Type B pancreatic cell (in vitro differentiated cells): ENCODE measurements around the gene KLF6. TPM values are rescaled to one million over a fixed set of nuclear protein-coding genes. Genes with fewer than 3 reads are reported as not detected.

Source experiments
- DNase-seq: peaks from one replicate; pipeline ENCODE4 v3.0.0; 2021; ENCODE audit warnings: mixed read lengths; ENCODE audit not compliant: unreplicated experiment; ENCODE audit errors: extremely low spot score
- H3K27ac Mint-ChIP-seq: 2 replicates; pipeline ENCODE4 v1.8.0; 2021; ENCODE audit warnings: mild to moderate bottlenecking, mixed read lengths
- H3K27me3 Mint-ChIP-seq: 2 replicates; pipeline ENCODE4 v1.8.0; 2021; ENCODE audit warnings: mixed read lengths
- H3K36me3 Mint-ChIP-seq: 2 replicates; pipeline ENCODE4 v1.8.0; 2021; ENCODE audit warnings: mixed read lengths
- H3K4me1 Mint-ChIP-seq: one replicate; pipeline ENCODE4 v1.8.0; 2021; ENCODE audit warnings: mixed read lengths; ENCODE audit not compliant: unreplicated experiment
- H3K4me3 Mint-ChIP-seq: 2 replicates; pipeline ENCODE4 v1.8.0; 2021; ENCODE audit warnings: mild to moderate bottlenecking, mixed read lengths
- H3K9me3 Mint-ChIP-seq: 2 replicates; pipeline ENCODE4 v1.8.0; 2021; ENCODE audit warnings: mixed read lengths
- long read RNA-seq: library from polyadenylated mRNA; unstranded; transcript quantifications from one replicate; pipeline ENCODE4 v2.0.0, GENCODE V29; 2020
- total RNA-seq: library from RNA; stranded (reverse); gene quantifications from 2 replicates; pipeline ENCODE4 v1.2.1, GENCODE V29; 2021; ENCODE audit warnings: low replicate concordance
- TF ChIP-seq, protein P1 (sequence below): fragments of 200-600 bp; sonication (generic); conservative IDR thresholded peaks from 2 replicates; pipeline ENCODE4 v1.5.0; 2021; ENCODE audit warnings: antibody characterized with exemption, mild to moderate bottlenecking

Gene KLF6
- total RNA-seq = 117 and 269 TPM in 2 replicates
- long read RNA-seq, full-length matches to known transcripts = 428 of 547 reads
- long read RNA-seq, partial matches to known transcripts = 35 of 547 reads
- long read RNA-seq, other reads (novel, unspliced or antisense) = 84 of 547 reads

DNA sequence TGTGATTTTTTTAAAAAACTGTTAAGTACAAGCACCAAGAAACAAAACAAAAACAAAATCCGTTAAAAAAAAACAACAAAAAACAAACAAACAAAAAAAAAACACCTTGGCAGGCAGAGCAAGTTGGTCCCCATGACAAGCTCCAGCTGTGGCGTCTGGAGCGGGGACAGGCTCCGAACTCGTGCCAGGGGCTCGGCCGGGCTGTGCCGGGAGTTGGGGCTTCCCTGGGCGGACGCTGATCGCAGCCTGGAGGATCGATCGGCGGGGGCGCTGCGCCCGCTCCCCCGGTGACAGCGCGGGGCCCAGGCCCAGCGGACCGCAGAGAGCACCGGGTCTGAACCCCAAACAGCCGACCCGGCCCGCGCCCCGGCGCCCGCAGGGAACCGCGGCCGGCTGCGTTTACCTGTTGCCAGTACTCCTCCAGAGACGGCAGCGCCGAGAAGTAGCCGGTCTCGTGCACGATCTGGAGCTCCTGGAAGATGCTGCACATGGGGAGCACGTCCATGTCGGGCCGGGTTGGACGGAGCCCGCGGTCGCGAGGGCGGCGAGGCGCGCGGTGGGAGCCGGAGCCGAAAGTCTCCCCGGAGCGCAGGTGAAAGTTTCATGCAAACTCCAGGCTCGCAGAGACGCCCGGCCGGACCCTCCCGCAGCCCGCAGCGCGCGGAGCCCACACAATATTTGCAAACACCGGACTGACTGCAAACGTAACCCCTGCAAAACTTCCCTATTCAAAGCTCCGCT, at the start of gene KLF6:
Gene KLF6 (minus strand): TSS at position 700 of the 741 bp plus-strand sequence. CDS start 195 bp downstream, at position 505.
- DNase-seq = no peak
- H3K4me1 Mint-ChIP-seq = peaks cover 36% of the 10 kb centered on the region
- peak within 1 kb of the TSS; percentile 96 for H3K4me3 Mint-ChIP-seq
- peaks cover 7% of the 10 kb centered on the region for H3K27me3 Mint-ChIP-seq
- TF ChIP-seq, protein P1, sequence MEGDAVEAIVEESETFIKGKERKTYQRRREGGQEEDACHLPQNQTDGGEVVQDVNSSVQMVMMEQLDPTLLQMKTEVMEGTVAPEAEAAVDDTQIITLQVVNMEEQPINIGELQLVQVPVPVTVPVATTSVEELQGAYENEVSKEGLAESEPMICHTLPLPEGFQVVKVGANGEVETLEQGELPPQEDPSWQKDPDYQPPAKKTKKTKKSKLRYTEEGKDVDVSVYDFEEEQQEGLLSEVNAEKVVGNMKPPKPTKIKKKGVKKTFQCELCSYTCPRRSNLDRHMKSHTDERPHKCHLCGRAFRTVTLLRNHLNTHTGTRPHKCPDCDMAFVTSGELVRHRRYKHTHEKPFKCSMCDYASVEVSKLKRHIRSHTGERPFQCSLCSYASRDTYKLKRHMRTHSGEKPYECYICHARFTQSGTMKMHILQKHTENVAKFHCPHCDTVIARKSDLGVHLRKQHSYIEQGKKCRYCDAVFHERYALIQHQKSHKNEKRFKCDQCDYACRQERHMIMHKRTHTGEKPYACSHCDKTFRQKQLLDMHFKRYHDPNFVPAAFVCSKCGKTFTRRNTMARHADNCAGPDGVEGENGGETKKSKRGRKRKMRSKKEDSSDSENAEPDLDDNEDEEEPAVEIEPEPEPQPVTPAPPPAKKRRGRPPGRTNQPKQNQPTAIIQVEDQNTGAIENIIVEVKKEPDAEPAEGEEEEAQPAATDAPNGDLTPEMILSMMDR = peak; percentile 16
- H3K9me3 Mint-ChIP-seq = no peaks in the 10 kb centered on the region
- H3K36me3 Mint-ChIP-seq = peaks cover 44% of the 10 kb centered on the region
- H3K27ac Mint-ChIP-seq = peak within 1 kb of the TSS; percentile 99

DNA sequence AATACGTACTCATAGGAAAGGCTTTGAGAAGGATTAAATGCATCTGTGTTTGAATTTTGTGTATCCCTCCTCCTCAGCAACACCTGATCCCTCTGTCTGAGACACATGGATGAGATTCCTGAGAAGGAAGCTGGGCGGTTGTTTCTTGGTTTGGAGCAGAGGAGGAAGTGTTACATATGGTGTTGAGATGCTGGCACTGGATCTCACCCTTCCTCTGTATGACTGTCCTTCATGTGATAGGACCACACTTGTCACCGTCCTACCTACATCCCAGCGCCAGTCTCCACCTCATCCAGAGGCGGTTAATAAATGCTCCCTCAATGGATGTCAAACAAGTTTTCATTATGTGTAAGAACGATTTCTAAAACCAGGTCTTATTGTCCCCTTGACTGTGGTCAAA, 49.4 kb upstream of the KLF6 start:
- Mint-ChIP-seq H3K27ac (no peak overlapping the region), H3K27me3 (no peaks in the 10 kb centered on the region), H3K4me3 (no peak overlapping the region), H3K9me3 (no peaks in the 10 kb centered on the region), H3K4me1 (peaks cover 21% of the 10 kb centered on the region), H3K36me3 (no peaks in the 10 kb centered on the region)
- no peak for DNase-seq
- TF ChIP-seq, protein P1 = no peak

DNA sequence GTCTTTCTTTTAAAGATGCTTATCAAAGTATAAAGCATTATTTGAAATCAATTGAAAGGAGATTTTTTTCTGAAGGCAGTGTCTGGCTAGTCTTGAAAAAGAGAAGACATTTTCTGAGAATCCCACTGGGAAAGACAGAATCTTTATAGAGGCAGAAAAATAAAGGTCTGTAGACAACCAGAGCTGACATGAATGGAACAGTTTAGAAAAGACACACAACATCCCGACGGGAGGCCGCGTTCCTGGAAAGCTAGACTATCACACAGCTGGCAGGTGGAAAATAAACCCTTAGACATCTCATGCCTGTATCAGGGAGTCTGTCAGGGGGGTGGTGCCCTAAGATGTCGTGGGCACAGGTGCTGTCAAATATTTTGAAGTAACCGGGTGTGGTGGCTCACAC, 48.0 kb upstream of the KLF6 start:
- no peak for DNase-seq
- H3K36me3 Mint-ChIP-seq = no peaks in the 10 kb centered on the region
- H3K27me3 Mint-ChIP-seq = no peaks in the 10 kb centered on the region
- TF ChIP-seq, protein P1 = no peak
- H3K27ac Mint-ChIP-seq = no peak overlapping the region
- no peak overlapping the region for H3K4me3 Mint-ChIP-seq
- H3K9me3 Mint-ChIP-seq = no peaks in the 10 kb centered on the region
- peaks cover 25% of the 10 kb centered on the region for H3K4me1 Mint-ChIP-seq

DNA sequence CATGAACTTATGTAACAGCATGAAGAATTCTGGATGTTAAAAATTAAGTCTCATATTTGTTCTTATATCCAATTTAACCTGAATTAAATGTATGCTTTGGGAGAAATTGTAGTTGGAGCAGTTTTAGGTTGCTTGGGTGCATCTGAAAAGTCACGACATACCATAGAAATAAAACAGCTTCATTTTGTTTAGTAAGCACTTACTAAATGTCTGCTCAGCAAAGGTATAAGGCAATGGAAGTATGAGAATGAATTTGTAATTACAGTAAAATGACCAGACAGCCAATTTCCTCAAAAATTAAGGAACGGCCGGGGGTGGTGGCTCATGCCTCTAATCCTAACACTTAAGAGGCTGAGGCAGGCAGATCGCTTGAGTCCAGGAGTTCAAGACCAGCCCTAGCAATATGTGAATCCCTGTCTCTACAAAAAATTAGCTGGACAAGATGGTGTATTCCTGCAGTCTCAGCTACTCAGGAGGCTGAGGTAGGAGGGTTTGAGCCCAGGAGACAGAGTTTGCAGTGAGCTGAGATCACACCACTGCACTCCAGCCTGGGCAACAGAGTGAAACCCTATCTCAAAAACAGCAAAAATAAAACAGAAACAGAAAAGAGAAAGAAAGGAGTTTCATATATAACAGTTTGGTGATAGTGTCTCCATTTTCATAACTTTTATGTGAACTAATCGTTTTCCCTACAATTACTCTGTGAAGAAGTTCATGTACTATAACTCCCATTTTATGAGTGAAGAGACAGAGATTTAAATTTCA, 47.2 kb upstream of the KLF6 start:
- H3K9me3 Mint-ChIP-seq = no peaks in the 10 kb centered on the region
- no peak overlapping the region for H3K27ac Mint-ChIP-seq
- DNase-seq = no peak
- no peaks in the 10 kb centered on the region for H3K36me3 Mint-ChIP-seq
- no peak overlapping the region for H3K4me3 Mint-ChIP-seq
- H3K4me1 Mint-ChIP-seq = peaks cover 27% of the 10 kb centered on the region
- TF ChIP-seq, protein P1 = no peak
- no peaks in the 10 kb centered on the region for H3K27me3 Mint-ChIP-seq

DNA sequence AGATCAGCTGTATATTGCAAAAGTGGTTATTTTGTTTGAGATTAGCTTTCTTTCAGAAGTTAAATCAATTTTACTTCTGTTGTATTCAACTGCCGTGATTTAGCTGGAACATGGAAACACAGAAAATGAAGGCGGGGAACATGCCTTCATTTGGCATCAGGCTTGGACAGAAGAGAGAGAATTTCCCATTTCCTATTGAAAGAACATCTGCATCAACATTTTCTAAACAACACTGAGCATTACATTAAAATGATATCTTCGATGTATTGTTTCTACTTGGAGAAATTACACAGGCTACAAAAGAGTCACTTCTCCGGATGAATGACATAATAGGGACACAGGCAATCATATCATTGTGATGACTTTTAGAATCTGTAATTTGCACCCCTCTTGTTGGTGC, 46.6 kb upstream of the KLF6 start:
- H3K4me3 Mint-ChIP-seq = no peak overlapping the region
- no peak for DNase-seq
- TF ChIP-seq, protein P1 = no peak
- H3K36me3 Mint-ChIP-seq = no peaks in the 10 kb centered on the region
- no peaks in the 10 kb centered on the region for H3K9me3 Mint-ChIP-seq
- H3K27me3 Mint-ChIP-seq = no peaks in the 10 kb centered on the region
- peaks cover 27% of the 10 kb centered on the region for H3K4me1 Mint-ChIP-seq
- no peak overlapping the region for H3K27ac Mint-ChIP-seq
